ENCODE results near the gene PFN3. TPM values are rescaled to one million over a fixed set of nuclear protein-coding genes. Genes with fewer than 3 reads are reported as not detected.
A peak's percentile ranks its signal among the peaks of the same experiment; 100 is the strongest.
"Not testable (repeated sequence)": the region's sequence is repeated elsewhere in the genome, so short reads cannot be mapped to it uniquely, and the experiment has no call there.

The PFN3 gene
- total RNA-seq, 1 donor from 2014 or later = not detected

DNA sequence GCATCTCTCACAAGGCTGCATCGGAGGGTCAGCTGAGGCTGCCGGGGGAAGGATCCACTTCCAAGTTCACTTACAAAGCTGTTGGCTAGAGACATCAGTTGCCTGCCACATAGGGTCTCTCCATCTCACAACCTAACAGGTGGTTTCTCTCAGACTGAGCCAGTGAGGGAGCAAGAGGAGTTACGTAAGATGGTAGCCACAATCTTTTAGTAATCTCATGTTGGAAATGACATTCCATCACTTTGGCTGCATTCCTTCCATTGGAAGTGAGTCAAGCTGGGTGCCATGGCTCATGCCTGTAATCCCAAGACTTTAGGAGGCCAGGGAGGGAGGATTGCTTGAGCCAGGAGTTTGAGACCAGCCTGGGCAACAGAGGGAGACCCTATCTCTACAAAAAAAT is 18.6 kb upstream of the PFN3 start:
- Mint-ChIP-seq H3K27me3 (peaks cover 4% of the 10 kb centered on the region), H3K4me1 (ENCODE audit: low read depth) (no peaks in the 10 kb centered on the region), H3K36me3 (ENCODE audit: insufficient read depth) (no peaks in the 10 kb centered on the region), H3K27ac (no peak overlapping the region), H3K9me3 (ENCODE audit: low read depth) (no peaks in the 10 kb centered on the region), H3K4me3 (ENCODE audit: low read depth) (no peak overlapping the region)
- no peak for DNase-seq (ENCODE audit: low spot score, unreplicated experiment)
- TF ChIP-seq, protein P1, sequence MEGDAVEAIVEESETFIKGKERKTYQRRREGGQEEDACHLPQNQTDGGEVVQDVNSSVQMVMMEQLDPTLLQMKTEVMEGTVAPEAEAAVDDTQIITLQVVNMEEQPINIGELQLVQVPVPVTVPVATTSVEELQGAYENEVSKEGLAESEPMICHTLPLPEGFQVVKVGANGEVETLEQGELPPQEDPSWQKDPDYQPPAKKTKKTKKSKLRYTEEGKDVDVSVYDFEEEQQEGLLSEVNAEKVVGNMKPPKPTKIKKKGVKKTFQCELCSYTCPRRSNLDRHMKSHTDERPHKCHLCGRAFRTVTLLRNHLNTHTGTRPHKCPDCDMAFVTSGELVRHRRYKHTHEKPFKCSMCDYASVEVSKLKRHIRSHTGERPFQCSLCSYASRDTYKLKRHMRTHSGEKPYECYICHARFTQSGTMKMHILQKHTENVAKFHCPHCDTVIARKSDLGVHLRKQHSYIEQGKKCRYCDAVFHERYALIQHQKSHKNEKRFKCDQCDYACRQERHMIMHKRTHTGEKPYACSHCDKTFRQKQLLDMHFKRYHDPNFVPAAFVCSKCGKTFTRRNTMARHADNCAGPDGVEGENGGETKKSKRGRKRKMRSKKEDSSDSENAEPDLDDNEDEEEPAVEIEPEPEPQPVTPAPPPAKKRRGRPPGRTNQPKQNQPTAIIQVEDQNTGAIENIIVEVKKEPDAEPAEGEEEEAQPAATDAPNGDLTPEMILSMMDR (IDR thresholded peaks at IDR 0.05; ENCODE audit: unreplicated experiment) = no peak

GRCh38 chr5:177417081-177417480 is 16.6 kb upstream of the PFN3 start:
- not testable (repeated sequence) for H3K36me3 Mint-ChIP-seq (ENCODE audit: insufficient read depth); H3K27ac Mint-ChIP-seq; DNase-seq (ENCODE audit: low spot score, unreplicated experiment); H3K4me3 Mint-ChIP-seq (ENCODE audit: low read depth); H3K9me3 Mint-ChIP-seq (ENCODE audit: low read depth); H3K4me1 Mint-ChIP-seq (ENCODE audit: low read depth)
- peaks cover 10% of the 10 kb centered on the region for H3K27me3 Mint-ChIP-seq

GRCh38 chr5:177414481-177414880 is 14.0 kb upstream of the PFN3 start:
- Mint-ChIP-seq H3K4me3 (ENCODE audit: low read depth) (no peak overlapping the region), H3K36me3 (ENCODE audit: insufficient read depth) (no peaks in the 10 kb centered on the region), H3K27ac (no peak overlapping the region), H3K27me3 (peaks cover 22% of the 10 kb centered on the region), H3K9me3 (ENCODE audit: low read depth) (no peaks in the 10 kb centered on the region), H3K4me1 (ENCODE audit: low read depth) (peaks cover under 1% of the 10 kb centered on the region)
- TF ChIP-seq, protein P1 (IDR thresholded peaks at IDR 0.05; ENCODE audit: unreplicated experiment) = no peak
- no peak for DNase-seq (ENCODE audit: low spot score, unreplicated experiment)

GRCh38 chr5:177412603-177413233 is 12.3 kb upstream of the PFN3 start:
- Mint-ChIP-seq H3K9me3 (ENCODE audit: low read depth) (no peaks in the 10 kb centered on the region), H3K27ac (no peak overlapping the region), H3K4me3 (ENCODE audit: low read depth) (no peak overlapping the region), H3K36me3 (ENCODE audit: insufficient read depth) (no peaks in the 10 kb centered on the region), H3K4me1 (ENCODE audit: low read depth) (peaks cover 1% of the 10 kb centered on the region), H3K27me3 (peaks cover 32% of the 10 kb centered on the region)
- no peak for DNase-seq (ENCODE audit: low spot score, unreplicated experiment)
- TF ChIP-seq, protein P1 (IDR thresholded peaks at IDR 0.05; ENCODE audit: unreplicated experiment) = no peak

DNA sequence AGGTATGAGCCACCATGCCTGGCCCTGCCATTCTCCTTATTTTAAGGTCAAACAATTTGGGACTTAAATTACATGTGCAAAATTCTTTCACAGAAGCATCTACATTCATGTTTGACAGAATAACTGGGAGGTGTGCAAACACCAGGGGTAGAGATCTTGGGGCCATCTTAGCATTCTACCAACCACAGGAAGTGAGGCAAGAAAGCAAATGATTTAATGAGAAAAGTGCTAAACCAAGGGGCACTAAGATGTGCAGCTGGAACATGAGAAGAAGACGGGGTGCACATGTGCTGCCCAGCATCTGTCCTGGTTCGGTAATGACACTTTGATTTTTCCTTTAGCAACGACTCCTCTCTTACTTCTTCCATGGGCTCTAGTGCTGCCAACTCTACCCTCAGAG is 10.1 kb upstream of the PFN3 start:
- TF ChIP-seq, protein P1 (IDR thresholded peaks at IDR 0.05; ENCODE audit: unreplicated experiment) = no peak
- Mint-ChIP-seq H3K4me3 (ENCODE audit: low read depth) (no peak overlapping the region), H3K27me3 (peaks cover 53% of the 10 kb centered on the region), H3K4me1 (ENCODE audit: low read depth) (peaks cover 1% of the 10 kb centered on the region), H3K9me3 (ENCODE audit: low read depth) (no peaks in the 10 kb centered on the region), H3K36me3 (ENCODE audit: insufficient read depth) (no peaks in the 10 kb centered on the region), H3K27ac (peak overlapping the region; percentile 73)
- DNase-seq (ENCODE audit: low spot score, unreplicated experiment) = no peak

Measured in progenitor cell of endocrine pancreas (in vitro differentiated cells).